GM19043 (cell line): Measurements from ENCODE around the gene TNRC6B.
"Not testable (repeated sequence)": the region's sequence is repeated elsewhere in the genome, so short reads cannot be mapped to it uniquely, and the experiment has no call there.

Source experiments
- ATAC-seq: cut with Tn5 transposase; IDR thresholded peaks from one replicate; pipeline ENCODE4 v1.9.1; 2021; ENCODE audit warnings: low read depth; ENCODE audit not compliant: unreplicated experiment

The TNRC6B gene

GRCh38 chr22:40177738-40178416, at the start of gene TNRC6B:
TNRC6B (plus strand) TSS chr22:40177925; CDS start chr22:40178136, 211 bp downstream.
- peak; percentile 83 for ATAC-seq

- ATAC-seq: no peak
Observed at GRCh38 chr22:40128989-40129388, 48.7 kb upstream of the TNRC6B start.

GRCh38 chr22:40137132-40137531, 40.6 kb upstream of the TNRC6B start:
- ATAC-seq: no peak

DNA sequence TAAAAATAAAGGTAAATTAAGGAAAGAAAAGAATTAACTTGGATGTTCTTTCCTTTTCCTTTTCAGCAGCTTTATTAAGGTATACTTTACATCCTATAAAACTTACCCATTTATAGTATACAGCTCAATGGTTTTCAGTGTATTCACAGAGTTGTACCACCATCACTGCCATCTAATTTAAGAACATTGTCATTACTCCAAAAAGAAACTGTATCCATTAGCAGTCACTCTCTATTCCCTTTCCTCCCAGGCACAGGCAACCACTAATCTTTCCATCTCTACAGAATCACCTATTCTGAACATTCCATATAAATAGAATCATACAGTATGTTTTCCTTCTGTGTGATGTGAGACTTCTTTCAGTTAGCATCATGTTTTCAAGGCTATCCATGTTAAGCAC, 38.9 kb upstream of the TNRC6B start:
- ATAC-seq: no peak

DNA sequence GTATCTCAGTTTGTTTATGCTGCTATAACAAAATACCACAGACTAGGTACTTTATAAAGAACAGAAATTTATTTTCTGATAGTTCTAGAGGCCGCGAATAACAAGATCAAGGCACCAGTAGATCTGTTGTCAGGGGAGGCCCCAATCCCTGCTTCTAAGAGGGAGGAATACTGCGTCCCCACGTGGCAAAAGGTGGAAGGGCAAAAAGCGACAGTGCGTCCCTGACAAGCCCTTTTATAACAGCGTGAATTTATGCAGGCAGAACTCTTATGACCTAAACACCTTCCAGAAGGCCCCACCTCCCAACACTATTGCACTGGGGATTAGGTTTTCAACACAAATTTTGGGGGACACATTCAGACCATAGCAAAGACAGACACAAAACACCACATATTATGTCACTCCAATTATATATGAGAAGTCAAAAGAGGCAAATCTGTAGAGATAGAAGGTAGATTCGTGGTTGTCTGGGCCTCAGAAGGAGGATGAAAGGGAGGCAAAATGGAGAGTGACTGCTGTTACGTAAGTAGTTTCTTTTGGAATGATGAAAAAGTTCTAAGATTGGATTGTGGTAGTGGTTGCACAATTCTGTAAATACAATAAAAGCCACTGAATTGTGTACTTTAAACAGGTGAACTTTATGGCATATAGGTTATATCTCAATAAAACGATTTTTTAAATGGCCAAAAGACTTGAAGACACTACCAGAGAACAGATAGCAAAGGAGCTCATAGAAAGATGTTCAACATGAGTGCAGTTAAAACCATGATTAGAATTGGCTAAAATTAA, 30.1 kb upstream of the TNRC6B start:
- ATAC-seq: no peak

DNA sequence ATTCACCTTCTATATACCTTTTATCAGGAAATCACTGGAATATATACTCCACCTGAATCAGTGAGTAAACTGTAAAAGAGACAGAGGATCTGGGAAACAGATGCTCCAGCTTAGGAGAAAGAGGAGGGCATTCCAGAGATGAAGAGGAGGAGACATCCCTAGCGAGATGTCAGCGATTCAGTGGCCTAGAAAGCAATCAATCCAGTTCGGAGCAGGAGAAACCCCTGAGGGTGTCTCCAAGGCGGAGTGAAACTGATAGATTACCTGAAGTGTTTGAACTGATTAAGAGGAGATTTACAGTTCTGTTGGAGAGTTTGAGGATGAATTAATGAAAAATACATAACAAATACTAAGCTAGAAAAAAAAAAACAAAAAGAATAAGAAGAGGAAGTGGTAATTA, 24.5 kb upstream of the TNRC6B start:
- no peak for ATAC-seq

DNA sequence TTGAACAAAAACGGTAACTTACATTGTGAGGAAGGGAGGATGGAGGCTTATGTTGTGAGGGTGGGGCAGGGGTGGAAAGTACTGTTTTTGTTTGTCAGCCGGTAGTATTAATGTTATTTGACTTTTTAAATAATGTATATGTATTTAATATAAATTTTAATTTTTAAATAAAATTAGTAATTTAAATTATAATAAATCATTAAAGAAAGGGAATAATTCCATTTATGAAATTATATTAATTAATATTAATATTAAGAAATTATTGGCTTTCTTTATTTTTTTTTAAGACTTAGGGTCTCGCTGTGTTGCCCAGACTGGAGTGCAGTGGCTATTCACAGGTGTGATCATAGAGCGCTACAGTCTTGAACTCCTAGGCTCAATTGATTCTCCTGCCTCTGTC, 24.0 kb upstream of the TNRC6B start:
- ATAC-seq: no peak

DNA sequence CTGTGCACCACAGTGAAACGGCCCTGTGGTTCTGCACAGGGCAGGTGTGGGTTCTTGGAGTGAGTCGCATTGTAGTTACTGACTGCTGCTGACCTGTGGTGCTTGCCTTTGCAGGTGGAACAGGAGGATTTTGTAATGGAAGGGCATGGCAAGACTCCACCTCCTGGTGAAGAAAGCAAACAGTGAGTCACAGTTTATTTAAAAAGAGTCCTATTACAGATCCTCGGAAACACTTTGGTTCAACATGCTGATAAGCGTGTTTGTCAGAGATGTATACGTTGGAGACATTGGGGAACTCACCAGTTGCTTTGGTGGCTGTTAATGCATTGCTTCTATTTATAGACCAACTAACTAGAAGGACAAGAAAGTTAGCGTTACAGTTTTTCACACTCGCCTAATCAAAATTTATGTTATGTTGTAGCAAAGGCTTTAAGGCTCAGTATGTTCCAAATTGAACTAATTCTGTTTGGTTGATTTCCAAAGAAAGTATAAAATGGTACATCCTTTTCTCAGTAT, 21.7 kb upstream of the TNRC6B start:
- no peak for ATAC-seq

GRCh38 chr22:40156682-40157081, 21.0 kb upstream of the TNRC6B start:
- not testable (repeated sequence) for ATAC-seq

GRCh38 chr22:40157330-40157945, 20.3 kb upstream of the TNRC6B start:
- no peak for ATAC-seq

GRCh38 chr22:40161194-40161593, 16.5 kb upstream of the TNRC6B start:
- ATAC-seq: no peak

DNA sequence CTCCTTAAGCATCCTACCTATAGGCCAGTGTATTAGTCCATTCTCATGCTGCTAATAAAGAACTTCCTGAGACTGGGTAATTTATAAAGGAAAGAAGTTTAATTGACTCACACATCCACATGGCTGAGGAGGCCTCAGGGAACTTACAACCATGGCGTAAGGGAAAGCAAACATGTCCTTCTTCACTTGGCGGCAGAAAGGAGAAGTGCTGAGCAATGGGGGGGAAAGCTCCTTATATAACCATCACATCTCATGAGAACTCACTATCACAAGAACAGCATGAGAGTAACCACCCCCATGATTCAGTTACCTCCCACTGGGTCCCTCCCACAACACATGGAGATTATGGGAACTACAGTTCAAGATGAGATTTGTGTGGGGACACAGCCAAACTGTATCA, 12.2 kb upstream of the TNRC6B start:
- not testable (repeated sequence) for ATAC-seq

DNA sequence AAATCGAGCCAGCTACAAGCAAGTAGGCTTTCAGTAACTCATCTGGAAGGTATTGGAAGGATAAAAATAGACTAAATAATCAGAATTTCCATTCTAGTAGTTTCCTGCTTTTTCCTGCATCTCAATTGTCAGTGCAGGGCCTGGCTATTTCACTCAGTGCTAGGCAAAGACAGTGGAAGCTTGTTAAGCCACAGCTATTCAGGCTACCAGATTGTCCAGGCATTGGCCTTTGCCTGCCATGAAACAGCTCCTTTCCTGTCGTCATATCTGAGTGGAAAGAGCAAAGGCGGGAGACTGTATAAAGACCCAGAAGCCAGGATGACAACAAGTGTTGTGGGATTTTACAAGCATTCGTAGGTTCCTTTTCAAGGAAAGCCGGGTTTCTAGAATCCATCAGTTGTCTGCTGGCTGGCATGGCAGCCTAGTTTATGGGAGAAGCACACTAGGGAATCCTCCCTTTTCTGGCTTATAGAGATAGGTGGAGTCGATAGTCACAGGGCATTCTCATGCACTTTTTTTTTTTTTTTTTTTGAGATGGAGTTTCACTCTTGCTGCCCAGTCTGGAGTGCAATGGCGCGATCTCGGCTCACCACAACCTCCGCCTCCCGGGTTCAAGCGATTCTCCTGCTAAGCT, 2.0 kb upstream of the TNRC6B start:
- no peak for ATAC-seq

DNA sequence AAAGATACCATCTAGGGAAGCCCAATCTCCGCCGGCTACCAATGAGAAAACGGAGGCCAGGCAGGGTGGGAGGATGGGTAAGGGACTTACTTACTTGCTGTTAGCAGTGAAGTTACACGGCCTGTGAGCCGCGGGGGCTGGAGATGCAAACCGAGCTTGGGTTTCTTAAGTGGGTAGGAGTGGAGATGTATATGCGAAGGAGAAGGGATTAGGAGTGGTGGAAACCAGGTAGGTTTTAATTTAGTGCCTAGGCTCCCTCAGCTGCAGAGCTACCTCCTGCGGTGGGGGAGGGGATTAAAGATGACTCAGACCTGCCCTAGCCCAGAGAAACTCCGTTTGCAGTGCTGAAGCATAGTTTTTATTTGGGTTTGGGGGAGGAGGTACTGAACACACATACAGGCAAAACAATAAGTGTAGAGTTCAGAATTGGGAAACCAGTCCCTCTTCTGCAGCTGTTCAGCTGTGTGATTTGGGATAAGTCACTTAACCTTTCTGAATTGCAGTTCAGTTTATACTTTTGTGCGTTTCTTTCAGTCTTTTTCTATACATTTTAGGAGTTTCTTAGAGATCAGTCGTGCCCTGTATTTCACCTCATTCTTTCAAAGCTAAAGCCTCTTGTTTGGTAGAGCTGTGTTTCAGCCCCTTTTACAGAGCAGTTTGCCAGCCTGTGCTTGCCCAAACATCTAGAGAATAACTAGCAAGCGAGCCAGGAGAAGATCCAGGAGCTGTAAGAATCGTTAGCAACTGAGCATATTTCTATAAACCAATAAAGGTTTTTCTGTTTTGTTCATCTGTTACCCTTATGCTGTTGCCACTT, 596 bp upstream of the TNRC6B start:
- no peak for ATAC-seq

DNA sequence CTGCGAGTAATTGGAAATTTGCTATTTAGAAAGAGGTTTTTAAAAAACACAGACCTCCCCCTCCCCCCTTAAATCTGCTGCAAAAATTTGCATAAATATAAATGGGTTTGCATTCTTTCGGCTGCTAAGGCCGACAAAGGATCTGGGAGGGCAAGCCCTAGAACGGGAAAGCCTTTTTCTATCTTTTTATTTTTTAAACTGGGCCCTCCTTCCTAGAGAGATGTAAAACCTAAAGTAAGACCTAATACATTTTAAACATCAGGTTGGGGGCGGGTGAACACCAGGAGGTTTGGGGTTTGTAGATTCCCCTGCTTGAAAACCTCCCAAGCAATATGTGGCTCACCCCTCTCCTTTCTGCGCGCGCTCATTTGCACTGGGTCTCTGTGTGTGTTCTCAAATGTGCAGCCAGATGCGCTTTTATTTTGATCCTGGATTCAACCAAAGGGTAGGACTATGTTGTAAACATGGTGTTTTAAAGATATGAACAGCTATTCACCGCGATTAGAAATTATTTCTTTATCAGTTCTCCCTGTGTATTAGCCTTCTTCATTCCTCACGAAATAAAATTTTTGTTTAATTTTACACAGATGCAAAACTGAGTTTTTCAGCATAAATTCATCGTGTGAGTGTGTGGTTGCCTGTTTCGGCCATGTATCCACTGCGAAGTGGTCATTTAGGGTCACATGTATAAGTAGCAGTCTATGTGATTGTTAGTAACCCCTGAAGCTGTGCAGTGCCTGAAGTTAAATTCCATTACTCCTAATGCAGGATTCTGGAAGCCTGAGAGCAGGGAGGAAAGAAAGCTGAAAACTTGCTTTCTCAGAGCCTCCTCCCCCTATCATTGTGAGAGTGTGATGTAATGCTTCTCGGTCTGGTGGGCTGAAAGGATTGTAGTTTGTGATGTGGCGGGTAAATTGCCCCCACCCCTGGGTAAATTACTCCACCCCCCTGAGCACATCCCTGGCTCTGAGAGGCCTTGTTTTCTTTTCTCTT, 988 bp downstream of the TNRC6B start:
- ATAC-seq: no peak

- ATAC-seq: no peak
Observed at GRCh38 chr22:40179526-40179925, 1.8 kb downstream of the TNRC6B start.

GRCh38 chr22:40180403-40180802, 2.7 kb downstream of the TNRC6B start:
- ATAC-seq: no peak

DNA sequence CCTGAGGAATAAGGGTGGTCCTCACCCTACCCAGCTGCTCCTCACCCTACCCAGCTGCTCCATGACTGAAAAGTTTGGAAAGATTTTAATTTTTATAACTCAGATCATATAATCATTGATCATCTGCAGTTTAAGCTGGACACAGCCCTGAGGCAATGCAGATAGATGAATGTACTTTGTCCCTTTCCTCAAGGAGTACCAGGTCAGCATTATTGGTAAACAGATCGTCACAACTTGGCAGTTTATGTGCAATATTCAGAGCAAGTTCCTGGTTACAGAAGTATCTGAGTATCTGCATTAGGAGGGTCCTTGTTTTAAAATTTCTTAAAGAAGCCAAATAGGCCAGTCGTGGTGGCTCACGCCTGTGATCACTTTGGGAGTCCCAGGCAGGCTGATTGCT, 3.6 kb downstream of the TNRC6B start:
- no peak for ATAC-seq

DNA sequence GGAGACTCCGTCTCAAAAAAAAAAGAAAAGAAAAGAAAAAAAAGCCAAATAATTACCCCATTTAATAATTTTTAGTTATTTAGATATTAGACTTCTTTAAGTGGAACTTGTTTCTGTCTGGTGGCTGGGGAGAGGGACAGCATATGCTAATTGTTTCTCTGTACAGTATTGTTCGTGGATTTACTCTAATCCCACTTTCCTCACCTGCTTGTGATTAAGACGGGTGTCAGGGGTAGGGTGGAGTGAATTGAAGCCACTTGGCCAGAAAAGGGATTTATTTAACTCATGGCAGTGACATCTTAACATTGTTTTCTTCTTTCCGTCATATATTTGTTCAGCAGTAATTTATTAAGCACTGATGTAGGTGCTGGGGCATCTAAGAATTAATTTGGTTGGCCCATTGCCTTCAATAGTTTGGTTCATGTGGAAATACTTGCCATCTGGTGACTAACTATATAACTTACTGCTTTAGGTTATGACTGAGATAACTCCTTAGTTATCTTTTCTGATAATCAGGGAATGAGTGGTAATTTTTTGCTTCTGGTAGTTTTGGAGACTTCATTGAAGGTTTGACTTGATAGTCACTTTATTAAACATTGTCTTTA, 4.6 kb downstream of the TNRC6B start:
- no peak for ATAC-seq
